GM08714 (cell line): ENCODE results near the gene SPDYE9.
"Not testable (repeated sequence)": the region's sequence is repeated elsewhere in the genome, so short reads cannot be mapped to it uniquely, and the experiment has no call there.

Experiments used
- H3K4me3 ChIP-seq: fragments of 200-500 bp; sonication (Bioruptor generic); 2 replicates; pipeline ENCODE4 v1.5.1; 2014; ENCODE audit warnings: mild to moderate bottlenecking, low read length, inconsistent platforms

SPDYE9 gene, protein sequence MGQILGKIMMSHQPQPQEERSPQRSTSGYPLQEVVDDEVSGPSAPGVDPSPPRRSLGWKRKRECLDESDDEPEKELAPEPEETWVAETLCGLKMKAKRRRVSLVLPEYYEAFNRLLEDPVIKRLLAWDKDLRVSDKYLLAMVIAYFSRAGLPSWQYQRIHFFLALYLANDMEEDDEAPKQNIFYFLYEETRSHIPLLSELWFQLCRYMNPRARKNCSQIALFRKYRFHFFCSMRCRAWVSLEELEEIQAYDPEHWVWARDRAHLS

DNA sequence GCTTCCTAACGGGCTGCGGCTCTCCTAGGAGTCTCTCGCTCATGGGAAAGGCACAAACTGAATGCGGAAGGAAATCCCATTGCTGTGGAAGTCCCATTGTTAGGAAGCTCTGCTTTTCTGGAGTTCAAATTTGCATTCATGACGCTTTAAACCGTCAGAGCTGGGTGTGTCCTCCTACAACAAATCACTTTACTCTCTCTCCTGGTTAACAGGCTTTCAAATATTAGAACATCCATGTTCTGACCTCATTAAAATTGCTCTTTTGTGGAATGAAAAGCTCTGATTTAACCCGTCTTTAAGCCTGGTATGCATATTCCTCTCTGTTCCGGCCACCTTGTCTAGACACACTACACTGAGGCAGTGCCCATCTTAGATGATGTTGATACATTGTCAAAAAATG, at the start of gene SPDYE9:
Gene SPDYE9 (minus strand): TSS at position 101 of the 400 bp plus-strand sequence. CDS start 1,800 bp downstream, outside the sequence.
- H3K4me3 ChIP-seq: not testable (repeated sequence)

DNA sequence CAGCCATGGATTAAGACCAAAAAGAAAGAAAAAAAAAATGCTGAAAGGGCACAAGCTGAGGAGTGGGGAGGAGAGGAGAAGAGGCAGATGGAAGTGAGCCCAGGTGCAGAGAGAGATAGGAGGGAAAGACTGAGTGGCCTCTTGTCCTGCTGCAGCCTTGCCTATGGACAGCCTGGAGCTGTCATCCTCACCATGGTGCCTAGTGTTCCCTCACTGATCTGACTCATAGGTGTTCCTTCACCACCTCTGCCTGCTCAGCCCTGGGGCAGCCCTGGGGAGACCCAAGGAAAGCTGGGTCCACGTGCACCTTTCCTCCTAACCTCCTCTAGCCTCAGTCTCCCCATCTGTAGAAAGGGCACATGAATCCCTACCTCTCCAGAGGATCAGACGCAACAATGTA, 49.0 kb upstream of the SPDYE9 start:
- not testable (repeated sequence) for H3K4me3 ChIP-seq

DNA sequence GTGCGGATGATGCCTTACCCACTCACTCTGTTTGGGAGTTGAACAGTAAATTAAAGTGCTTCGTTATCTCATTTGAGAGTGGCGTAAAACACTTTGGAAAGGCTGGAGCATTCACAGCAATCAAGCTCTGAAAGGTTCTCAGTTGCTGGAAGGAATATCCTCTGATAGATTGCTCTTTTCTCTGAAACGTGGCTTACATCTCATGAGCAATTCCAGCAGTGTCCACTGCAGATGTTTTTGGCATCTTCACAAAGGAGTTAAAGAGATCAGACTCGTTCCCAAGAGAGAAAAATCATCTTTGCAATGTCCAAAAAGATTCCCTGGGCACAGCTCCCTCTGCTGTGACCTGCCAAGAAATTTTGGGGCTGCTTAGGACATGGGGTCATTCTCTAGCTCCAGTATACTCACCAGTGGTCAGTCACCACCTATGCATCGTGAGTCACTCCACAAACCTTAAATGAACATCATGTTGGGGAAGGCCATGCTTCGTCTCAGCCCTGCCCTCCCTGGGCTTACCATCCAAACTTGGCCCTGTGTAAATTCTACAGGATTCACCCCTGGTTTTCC, 46.9 kb upstream of the SPDYE9 start:
- H3K4me3 ChIP-seq: not testable (repeated sequence)

DNA sequence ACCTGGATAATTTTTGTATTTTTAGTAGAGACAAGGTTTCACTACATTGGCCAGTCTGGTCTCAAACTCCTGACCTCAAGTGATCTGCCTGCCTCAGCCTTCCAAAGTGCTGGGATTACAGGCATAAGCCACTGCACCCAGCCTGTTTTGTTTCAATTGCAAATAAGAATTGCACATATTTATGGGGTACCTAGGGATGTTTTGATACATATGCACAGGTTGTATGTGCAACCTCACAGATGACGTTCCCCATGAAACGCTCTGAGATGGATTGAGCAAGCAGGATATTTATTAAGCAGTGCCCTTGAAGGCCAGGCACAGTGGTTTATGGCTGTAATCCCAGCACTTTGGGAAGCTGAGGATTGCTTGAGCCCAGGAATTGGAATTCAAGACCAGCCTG, 44.8 kb upstream of the SPDYE9 start:
- not testable (repeated sequence) for H3K4me3 ChIP-seq

DNA sequence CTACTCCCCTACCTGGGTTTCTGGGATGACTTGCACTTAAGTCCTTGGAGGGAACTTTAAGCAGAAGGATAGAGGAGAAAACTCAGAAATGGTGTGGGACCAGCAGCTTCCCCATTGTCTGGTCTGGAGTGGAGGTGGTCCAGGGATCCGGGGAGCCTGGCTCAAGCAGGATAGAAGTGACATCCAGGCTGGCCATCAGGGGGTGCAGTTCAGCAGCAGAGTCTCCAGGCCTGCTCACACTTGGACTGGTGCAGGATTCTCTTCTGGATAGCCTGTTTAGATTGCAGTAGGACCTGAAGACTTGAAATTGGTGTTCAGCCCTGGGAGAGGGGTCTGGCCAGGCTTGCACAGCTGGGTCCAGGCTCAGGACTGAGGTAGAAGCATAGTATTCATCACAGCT, 38.3 kb upstream of the SPDYE9 start:
- not testable (repeated sequence) for H3K4me3 ChIP-seq

DNA sequence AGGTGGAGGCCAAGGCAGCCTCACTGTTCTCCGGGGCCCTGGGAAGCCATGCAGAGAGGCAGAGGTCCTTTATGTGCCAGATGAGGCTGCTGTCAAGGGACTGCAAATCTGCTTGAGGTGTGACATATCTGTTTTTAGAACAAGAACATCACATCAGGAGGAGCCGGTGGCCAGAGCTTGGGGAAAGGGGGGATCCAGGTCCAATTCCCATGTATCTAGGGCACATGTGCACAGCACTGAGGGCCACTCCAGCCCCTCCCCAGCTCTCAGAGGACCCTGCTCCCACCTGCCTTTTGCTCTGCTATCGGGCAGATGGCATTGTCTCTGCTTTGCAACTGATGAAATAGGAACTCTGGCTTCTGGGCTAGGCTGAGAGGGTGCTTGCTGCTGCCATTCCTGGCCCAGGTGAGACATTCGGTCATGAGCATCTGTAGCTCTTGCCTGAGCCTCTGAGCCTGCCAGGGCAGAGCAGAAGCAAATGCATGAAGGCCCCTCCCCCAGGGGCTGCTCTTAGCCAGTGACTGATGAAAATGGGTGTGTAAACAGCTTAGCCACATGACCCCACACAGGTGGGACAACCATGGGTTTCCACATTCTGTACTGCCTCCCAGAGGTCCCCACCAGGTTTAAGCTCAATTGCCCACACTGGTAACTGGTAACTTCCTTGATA, 37.1 kb upstream of the SPDYE9 start:
- H3K4me3 ChIP-seq: not testable (repeated sequence)

DNA sequence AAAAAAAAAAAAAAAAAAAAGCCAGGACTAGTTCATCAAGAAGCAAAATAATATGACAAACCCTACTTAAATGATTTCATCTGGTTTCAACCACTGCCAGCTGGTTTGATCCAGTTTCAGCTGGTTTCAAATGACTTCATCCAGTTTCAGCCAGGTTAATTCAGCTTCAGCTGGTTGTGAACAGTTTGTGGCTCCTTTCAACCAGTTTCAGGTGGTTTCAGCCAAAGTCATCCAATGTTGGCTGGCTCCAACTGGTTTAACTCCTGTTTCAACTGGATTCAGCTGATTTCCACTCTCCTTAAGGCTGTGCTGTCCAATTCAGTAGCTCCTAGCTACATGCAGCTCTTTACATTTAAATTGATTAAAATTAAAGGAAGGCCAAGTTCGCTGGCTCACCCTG, 32.3 kb upstream of the SPDYE9 start:
- not testable (repeated sequence) for H3K4me3 ChIP-seq

DNA sequence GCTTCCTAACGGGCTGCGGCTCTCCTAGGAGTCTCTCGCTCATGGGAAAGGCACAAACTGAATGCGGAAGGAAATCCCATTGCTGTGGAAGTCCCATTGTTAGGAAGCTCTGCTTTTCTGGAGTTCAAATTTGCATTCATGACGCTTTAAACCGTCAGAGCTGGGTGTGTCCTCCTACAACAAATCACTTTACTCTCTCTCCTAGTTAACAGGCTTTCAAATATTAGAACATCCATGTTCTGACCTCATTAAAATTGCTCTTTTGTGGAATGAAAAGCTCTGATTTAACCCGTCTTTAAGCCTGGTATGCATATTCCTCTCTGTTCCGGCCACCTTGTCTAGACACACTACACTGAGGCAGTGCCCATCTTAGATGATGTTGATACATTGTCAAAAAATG, 28.0 kb downstream of the SPDYE9 start, which contains the start of gene SPDYE11:
Gene SPDYE11 (minus strand): TSS at position 101 of the 400 bp plus-strand sequence. CDS start 1,800 bp downstream, outside the sequence.
- H3K4me3 ChIP-seq: not testable (repeated sequence)

DNA sequence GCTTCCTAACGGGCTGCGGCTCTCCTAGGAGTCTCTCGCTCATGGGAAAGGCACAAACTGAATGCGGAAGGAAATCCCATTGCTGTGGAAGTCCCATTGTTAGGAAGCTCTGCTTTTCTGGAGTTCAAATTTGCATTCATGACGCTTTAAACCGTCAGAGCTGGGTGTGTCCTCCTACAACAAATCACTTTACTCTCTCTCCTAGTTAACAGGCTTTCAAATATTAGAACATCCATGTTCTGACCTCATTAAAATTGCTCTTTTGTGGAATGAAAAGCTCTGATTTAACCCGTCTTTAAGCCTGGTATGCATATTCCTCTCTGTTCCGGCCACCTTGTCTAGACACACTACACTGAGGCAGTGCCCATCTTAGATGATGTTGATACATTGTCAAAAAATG, 56.2 kb downstream of the SPDYE9 start, which contains the start of gene SPDYE8:
Gene SPDYE8 (minus strand): TSS at position 101 of the 400 bp plus-strand sequence. CDS start 1,800 bp downstream, outside the sequence.
- not testable (repeated sequence) for H3K4me3 ChIP-seq
